Activated CD4-positive, alpha-beta T cell treated with anti-CD3 and anti-CD28 coated beads, Interleukin-2, amount 10 ng/mL, durations not matched to agents 7 days and 5 days (primary cell): Measurements from ENCODE around the gene NSDHL. TPM values are rescaled to one million over a fixed set of nuclear protein-coding genes. Genes with fewer than 3 reads are reported as not detected.
"Not testable (repeated sequence)": the region's sequence is repeated elsewhere in the genome, so short reads cannot be mapped to it uniquely, and the experiment has no call there.

ENCODE experiments used
- CTCF ChIA-PET: fragments of 350-600 bp; sonication (Branson Sonifier 250); formaldehyde crosslinking; loops from one replicate; lab custom pipeline; 2021; ENCODE audit warnings: antibody characterized with exemption; lab: Charles Lee
- POLR2A ChIA-PET: fragments of 350-600 bp; sonication (Branson Sonifier 250); formaldehyde crosslinking; loops from one replicate; lab custom pipeline; 2021; ENCODE audit warnings: antibody characterized with exemption; lab: Charles Lee
- DNase-seq: peaks from one replicate; pipeline ENCODE4 v3.0.0-alpha.2; 2020
- H3K27ac Mint-ChIP-seq: one replicate; pipeline ENCODE4 v1.8.0; 2021; ENCODE audit warnings: mild to moderate bottlenecking, moderate library complexity, mixed read lengths
- H3K27me3 Mint-ChIP-seq: one replicate; pipeline ENCODE4 v1.8.0; 2021; ENCODE audit warnings: mixed read lengths
- H3K36me3 Mint-ChIP-seq: one replicate; pipeline ENCODE4 v1.8.0; 2021; ENCODE audit warnings: low read depth, mixed read lengths
- H3K4me1 Mint-ChIP-seq: one replicate; pipeline ENCODE4 v1.8.0; 2021; ENCODE audit warnings: mixed read lengths
- H3K4me3 Mint-ChIP-seq: one replicate; pipeline ENCODE4 v1.8.0; 2021; ENCODE audit warnings: mild to moderate bottlenecking, moderate library complexity, mixed read lengths
- H3K9me3 Mint-ChIP-seq: one replicate; pipeline ENCODE4 v1.8.0; 2021; ENCODE audit warnings: mixed read lengths
- total RNA-seq, 2 experiments: library from RNA; stranded (reverse); gene quantifications; one replicate each; pipeline ENCODE4 v1.2.3, GENCODE V29; 2021

Gene NSDHL
- total RNA-seq, result 10 to 100 TPM; 13.9 TPM

DNA sequence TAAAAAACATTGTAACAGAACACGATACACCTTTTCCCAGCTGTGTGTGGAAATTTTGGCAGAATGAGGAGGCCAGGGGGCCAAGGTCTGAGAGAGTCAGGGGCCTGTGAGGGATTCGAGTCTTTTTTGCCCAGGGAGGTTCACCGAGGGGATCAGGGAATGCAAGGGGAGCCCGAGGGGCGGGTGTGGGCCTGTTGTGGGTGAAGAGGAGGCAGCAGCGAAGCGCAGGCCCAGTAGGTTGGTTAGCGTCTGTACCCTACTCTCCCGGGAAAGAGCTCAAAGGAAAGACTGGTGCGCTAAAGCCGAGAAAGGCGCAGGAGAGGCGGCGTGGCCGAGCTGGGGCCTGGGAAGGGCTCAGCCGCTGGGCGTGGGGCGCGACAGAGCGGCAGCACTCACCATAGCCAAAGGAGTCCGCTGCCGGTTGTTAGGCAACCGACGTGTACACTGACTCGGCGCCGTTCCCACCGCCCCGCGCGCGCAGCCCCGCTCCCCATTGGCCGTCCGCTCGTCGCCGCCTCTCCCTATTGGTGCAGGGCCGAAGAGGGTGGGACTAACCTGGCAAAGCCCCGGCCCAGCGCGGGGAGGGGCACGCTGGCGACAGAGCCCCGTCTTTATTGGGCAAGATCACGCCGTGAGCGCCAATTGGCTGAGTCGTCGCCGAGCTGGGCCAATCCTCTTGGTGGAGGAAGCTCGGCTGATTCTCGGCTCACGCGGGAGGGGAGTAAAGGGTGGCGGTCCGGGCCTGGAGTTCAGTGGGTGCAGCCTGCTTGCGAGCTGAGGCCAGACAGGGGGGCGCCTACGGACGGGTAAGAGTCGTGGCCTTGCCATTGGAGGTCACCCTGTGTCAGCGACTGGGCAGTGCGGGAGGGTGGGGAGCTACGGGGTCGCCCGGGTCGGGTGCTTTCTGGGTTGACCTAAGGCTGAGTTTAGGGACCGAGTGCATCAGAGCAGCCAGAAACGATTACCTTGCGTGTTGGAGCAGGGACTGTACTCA, at the start of gene NSDHL, which contains the start of gene CETN2:
Gene NSDHL (plus strand): TSS at position 752 of the 994 bp plus-strand sequence. CDS start 15,262 bp downstream, outside the sequence.
Gene CETN2 (minus strand): TSS at position 446 of the 994 bp plus-strand sequence. CDS start 47 bp downstream, at position 399.
- Mint-ChIP-seq H3K36me3 (peaks cover 11% of the 10 kb centered on the region), H3K27ac (peak within 1 kb of the TSS; percentile 88), H3K27me3 (no peaks in the 10 kb centered on the region), H3K4me1 (peaks cover 20% of the 10 kb centered on the region), H3K9me3 (no peaks in the 10 kb centered on the region), H3K4me3 (peak within 1 kb of the TSS; percentile 85)
- ChIA-PET CTCF (interaction anchor here (1.0 kb wide), 1 partner anchor 97 kb away, joined by 5 read pairs; no protein-coding TSS in a partner anchor), POLR2A (no interaction called here)
- DNase-seq, result peak; percentile 95

DNA sequence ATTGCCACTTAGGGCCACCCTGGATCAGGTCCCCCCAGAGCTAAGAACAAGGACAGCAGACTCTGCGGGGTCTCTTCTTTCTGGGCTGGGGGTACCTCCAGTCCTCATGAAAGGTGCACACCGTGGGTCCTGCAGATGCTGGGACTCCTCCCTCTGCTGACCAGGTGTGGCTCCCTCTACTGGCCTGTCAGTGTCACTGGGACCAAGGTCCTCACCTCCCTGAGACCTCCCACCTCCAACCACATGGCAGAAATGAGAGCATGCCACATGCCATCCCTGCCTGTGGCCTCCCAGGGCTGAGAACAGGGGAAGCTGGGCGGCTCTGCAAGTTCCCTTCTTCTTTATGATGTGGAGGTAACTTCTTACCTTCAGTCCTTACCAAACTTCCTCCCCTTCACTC, 43.8 kb upstream of the NSDHL start:
- POLR2A ChIA-PET, H3K9me3 Mint-ChIP-seq, H3K4me3 Mint-ChIP-seq, H3K27me3 Mint-ChIP-seq, H3K27ac Mint-ChIP-seq, CTCF ChIA-PET, H3K36me3 Mint-ChIP-seq, DNase-seq, H3K4me1 Mint-ChIP-seq: not testable (repeated sequence)

DNA sequence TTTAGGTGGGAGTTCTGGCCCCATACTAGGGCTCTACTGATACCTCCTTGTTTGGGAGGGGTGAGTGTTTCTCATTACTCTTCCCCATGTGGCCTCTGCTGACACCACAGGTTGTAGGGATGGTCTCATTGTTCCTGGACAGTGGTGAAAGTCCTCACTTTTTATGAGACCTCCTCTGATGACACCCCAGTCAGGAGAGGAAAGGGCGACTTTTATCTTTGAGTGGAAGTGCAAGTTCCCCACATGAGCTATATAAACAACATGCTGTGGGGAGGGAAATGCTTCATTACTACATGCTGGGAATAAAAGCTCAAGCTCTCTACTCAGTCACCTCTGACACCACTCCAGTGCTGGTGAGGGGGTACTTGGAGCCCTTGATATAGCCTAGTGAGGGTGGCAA, 31.9 kb upstream of the NSDHL start:
- H3K36me3 Mint-ChIP-seq, result no peaks in the 10 kb centered on the region
- H3K27me3 Mint-ChIP-seq, result peaks cover 14% of the 10 kb centered on the region
- no peaks in the 10 kb centered on the region for H3K9me3 Mint-ChIP-seq
- H3K4me1 Mint-ChIP-seq, result no peaks in the 10 kb centered on the region
- H3K4me3 Mint-ChIP-seq, result no peak overlapping the region
- ChIA-PET POLR2A (no interaction called here), CTCF (no interaction called here)
- DNase-seq, result no peak
- H3K27ac Mint-ChIP-seq, result no peak overlapping the region

DNA sequence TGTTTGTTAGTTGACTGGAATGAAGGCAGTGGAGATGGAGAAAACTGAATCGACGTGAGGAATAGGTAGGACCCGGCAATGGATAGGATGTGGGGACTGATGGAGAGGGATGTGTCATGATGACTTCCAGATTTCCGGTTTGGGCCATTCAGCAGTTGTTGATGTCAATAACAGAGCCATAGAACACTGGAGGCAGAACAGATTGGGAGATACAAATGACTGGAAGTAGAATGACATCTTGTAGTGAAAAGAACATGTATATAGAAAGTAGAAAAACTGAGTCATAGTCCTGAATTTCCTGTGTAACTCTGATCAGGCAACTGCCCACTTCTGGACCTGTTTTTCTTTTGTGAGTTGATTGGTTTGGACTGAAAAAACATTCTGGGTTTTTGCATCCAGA, 24.8 kb upstream of the NSDHL start:
- H3K27me3 Mint-ChIP-seq, result peaks cover 7% of the 10 kb centered on the region

DNA sequence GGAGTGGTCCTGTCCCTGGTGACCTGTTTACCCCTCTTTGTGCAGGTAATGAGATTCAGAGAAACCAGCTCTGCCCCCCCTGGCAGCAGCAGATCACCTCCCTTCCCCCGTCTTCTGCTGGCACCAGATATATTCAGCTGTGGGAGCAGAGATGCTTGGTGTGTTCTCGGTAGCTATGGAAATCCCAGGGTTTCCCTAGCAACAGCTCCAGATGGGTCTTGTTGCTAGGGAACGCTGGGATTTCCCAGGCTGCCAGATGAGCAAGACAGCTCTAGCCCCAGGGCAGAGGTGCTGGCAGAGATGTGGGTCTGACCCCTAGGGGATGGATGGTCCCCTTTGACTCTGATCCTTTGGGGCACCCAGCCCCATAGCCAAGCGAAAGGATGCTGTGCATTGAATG, 20.5 kb upstream of the NSDHL start:
- H3K4me1 Mint-ChIP-seq, result peaks cover 16% of the 10 kb centered on the region
- no peak overlapping the region for H3K27ac Mint-ChIP-seq
- no peaks in the 10 kb centered on the region for H3K27me3 Mint-ChIP-seq
- H3K36me3 Mint-ChIP-seq, result no peaks in the 10 kb centered on the region
- CTCF ChIA-PET, result no interaction called here
- no peak overlapping the region for H3K4me3 Mint-ChIP-seq
- POLR2A ChIA-PET, result no interaction called here
- no peaks in the 10 kb centered on the region for H3K9me3 Mint-ChIP-seq
- DNase-seq, result no peak

More for the DNA sequence above, 24.8 kb upstream of the NSDHL start:
- H3K9me3 Mint-ChIP-seq, result no peaks in the 10 kb centered on the region
- no peak overlapping the region for H3K4me3 Mint-ChIP-seq
- DNase-seq, result no peak
- no peak overlapping the region for H3K27ac Mint-ChIP-seq
- ChIA-PET CTCF (interaction anchor here (0.5 kb wide), 1 partner anchor 1185 kb away, joined by 3 read pairs; no protein-coding TSS in a partner anchor), POLR2A (no interaction called here)
- no peaks in the 10 kb centered on the region for H3K36me3 Mint-ChIP-seq
- no peaks in the 10 kb centered on the region for H3K4me1 Mint-ChIP-seq

DNA sequence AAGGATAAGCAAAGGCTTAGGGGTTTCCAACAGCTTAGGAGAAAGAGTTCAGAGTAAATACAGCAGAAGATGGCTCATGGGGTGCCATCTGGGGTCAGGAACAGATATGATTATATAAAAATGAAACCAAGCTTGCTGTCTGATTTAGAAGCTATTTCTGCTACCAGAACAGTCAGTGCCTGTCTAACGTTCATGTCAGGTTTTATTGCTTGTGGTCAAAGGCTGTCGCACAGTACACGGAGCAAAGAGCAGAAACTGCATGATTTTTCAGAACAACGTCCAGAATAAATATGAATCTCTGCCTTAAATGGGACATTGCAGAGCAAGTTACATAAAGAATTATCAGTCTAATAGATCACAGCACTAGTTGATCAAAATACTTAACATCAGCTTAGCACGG, 17.7 kb upstream of the NSDHL start:
- ChIA-PET POLR2A (no interaction called here), CTCF (no interaction called here)
- Mint-ChIP-seq H3K4me1 (peaks cover 16% of the 10 kb centered on the region), H3K4me3 (no peak overlapping the region), H3K27ac (no peak overlapping the region), H3K36me3 (no peaks in the 10 kb centered on the region), H3K27me3 (peaks cover 4% of the 10 kb centered on the region), H3K9me3 (no peaks in the 10 kb centered on the region)
- no peak for DNase-seq

DNA sequence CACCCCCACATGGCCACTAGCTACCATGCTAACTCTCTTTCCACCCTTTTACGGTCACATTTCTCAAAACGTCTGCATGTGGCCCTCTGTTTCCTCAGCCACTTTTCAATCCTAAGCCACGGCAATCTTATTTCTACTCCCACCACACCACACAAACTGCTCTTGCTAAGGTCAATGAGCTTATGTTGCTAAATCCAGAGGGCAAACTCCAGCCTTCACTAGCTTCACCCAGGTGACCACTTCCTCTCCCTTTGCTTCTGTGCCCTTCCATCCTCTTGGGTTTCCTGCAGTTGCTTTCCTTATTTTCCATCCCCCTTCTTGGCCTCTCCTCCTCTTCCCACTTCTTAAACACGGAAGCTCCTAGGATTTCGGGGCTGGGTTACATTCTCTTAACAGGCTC, 16.8 kb upstream of the NSDHL start:
- H3K9me3 Mint-ChIP-seq, result no peaks in the 10 kb centered on the region
- CTCF ChIA-PET, result no interaction called here
- peaks cover 4% of the 10 kb centered on the region for H3K27me3 Mint-ChIP-seq
- H3K4me3 Mint-ChIP-seq, result no peak overlapping the region
- H3K36me3 Mint-ChIP-seq, result no peaks in the 10 kb centered on the region
- H3K4me1 Mint-ChIP-seq, result peaks cover 16% of the 10 kb centered on the region
- POLR2A ChIA-PET, result no interaction called here
- H3K27ac Mint-ChIP-seq, result no peak overlapping the region
- DNase-seq, result no peak

DNA sequence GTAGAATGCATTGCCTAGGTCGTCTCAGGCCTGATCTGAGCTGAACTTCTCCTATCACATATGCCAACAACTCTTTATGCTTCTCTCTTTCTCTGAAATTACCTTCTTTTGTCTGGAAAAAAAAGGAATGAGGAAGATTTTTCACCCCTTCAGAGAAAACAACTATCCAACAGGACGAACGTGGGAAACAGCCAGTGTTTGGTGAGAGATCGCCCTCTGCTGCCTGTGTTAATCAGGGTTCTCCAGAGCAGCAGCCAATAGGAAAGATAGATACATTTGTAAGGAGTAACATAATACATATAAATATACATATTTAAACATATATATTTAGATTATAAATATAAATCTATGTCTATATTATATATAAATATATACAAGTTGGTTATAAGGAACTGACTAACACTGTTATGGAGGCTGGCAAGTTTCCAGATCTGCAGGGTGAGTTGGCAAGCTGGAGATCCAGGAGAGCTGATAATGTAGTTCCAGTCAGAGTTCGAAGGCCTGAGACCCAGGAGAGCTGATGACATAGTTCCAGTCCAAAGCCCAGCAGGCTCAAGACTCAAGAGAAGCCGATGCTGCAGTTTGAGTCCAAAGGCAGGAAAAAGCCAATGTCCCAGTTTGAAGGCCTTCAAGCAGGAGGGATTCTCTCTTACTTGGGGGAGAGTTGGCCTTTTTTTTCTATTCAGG, 13.6 kb upstream of the NSDHL start:
- Mint-ChIP-seq H3K27me3 (peaks cover 5% of the 10 kb centered on the region), H3K4me3 (no peak overlapping the region), H3K9me3 (no peaks in the 10 kb centered on the region), H3K27ac (no peak overlapping the region), H3K4me1 (peaks cover 16% of the 10 kb centered on the region), H3K36me3 (no peaks in the 10 kb centered on the region)
- POLR2A ChIA-PET, result no interaction called here
- DNase-seq, result no peak
- CTCF ChIA-PET, result interaction anchor here (0.9 to 1.0 kb wide), 2 partner anchors 15 to 215 kb away, joined by 3 read pairs; no protein-coding TSS in a partner anchor

DNA sequence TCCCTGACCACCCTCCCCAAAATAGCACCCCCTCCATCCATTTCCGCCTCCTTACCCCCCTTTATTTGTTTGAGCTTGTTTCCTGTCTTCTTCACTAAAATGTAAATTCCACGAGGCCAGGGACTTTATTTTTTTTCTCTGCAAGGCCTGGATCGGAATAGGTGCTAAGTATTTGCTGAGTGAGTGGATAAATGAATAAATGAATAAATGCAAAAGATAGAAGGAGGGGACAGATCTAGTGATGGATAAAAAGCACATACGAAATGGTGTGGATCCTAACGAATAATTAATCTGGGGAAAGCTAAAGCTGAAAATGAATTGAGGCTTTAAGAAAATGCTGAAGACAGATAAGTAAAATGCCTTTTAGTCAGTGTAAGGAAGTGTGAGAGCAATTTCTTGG, 12.5 kb upstream of the NSDHL start:
- CTCF ChIA-PET, result no interaction called here
- Mint-ChIP-seq H3K4me1 (peaks cover 11% of the 10 kb centered on the region), H3K4me3 (no peak overlapping the region), H3K36me3 (no peaks in the 10 kb centered on the region), H3K27ac (no peak overlapping the region), H3K27me3 (peaks cover 7% of the 10 kb centered on the region), H3K9me3 (no peaks in the 10 kb centered on the region)
- DNase-seq, result no peak
- POLR2A ChIA-PET, result no interaction called here

DNA sequence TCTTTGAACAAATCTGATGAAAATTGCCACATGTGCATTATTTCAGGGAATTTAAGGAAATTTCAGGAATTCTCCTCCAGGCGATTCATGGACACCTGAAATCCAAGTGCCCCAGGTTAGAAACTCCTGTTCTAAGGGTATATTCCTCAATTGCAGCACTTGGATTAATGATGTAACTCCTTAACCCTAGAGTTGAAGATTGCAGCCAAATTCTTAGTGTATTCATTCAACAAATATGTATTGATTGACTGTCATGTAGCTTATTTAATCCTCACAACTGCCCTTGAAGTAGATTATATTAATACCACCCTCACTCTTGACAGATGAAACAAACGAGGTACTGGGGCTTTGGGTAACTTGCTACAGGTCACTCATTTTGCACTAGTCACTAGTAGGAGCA, 11.6 kb upstream of the NSDHL start:
- Mint-ChIP-seq H3K4me3 (no peak overlapping the region), H3K36me3 (no peaks in the 10 kb centered on the region), H3K27ac (no peak overlapping the region), H3K4me1 (peaks cover 3% of the 10 kb centered on the region), H3K27me3 (peaks cover 7% of the 10 kb centered on the region), H3K9me3 (no peaks in the 10 kb centered on the region)
- CTCF ChIA-PET, result no interaction called here
- no peak for DNase-seq
- POLR2A ChIA-PET, result no interaction called here

DNA sequence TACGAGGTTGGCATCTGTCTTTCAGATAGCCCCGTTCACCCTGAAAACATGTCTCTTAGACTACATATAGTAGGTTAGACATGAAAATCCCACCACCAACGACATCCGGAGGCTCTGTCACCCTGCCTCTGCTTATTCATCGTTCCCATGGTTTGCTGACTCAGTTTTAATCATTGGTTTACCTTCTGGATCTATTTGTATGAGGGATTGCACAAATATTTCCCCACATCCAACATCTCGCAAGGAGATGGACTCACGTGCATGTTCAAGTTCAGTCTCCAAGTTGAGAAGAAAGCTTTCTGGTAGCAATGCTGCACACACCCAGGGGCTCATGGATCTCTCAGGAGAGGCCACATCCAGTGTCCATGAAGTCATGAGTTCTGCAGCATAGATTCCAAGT, 11.1 kb upstream of the NSDHL start:
- no peak overlapping the region for H3K27ac Mint-ChIP-seq
- CTCF ChIA-PET, result interaction anchor here (2.0 kb wide), 1 partner anchor 12 kb away, joined by 4 read pairs; no protein-coding TSS in a partner anchor
- POLR2A ChIA-PET, result no interaction called here

DNA sequence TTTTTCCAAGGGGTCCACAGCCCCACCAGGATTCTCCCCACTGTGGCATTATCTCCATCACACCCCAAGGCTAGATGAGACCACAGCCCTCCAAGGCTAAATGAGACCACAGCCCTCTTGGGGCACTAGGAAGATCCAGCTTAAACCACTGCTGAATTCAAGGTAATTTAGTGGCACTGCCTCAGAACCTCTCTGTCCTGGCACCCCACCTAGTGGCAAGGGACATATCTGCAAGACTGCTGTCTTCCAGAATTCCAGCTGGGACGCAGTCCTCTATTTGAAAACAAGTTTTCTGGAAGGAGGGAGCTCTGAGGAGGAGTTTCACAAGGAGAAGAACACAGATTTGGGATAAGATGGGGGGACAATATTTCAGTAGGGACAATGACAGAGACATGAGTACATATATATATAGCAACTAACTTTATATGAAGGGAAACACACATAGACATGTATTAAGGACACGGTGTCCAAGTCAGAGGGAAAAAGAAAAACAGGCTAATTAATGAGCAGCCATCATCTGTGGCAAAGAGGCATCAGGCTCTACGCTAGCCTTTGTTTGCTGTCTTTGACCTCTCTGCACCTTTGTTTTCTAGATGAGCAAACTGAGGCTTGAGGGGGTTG, 9.6 kb upstream of the NSDHL start:
- no peak overlapping the region for H3K4me3 Mint-ChIP-seq
- H3K36me3 Mint-ChIP-seq, result no peaks in the 10 kb centered on the region
- DNase-seq, result peak; percentile 18
- no peaks in the 10 kb centered on the region for H3K9me3 Mint-ChIP-seq
- H3K27ac Mint-ChIP-seq, result no peak overlapping the region
- ChIA-PET POLR2A (no interaction called here), CTCF (interaction anchor here (0.6 to 2.0 kb wide), 2 partner anchors 14 to 205 kb away, joined by 3 to 4 read pairs; no protein-coding TSS in a partner anchor)
- H3K4me1 Mint-ChIP-seq, result no peaks in the 10 kb centered on the region
- peaks cover 7% of the 10 kb centered on the region for H3K27me3 Mint-ChIP-seq

More for the DNA sequence above, 11.1 kb upstream of the NSDHL start:
- no peak for DNase-seq
- Mint-ChIP-seq H3K4me3 (no peak overlapping the region), H3K36me3 (no peaks in the 10 kb centered on the region), H3K4me1 (no peaks in the 10 kb centered on the region), H3K9me3 (no peaks in the 10 kb centered on the region), H3K27me3 (peaks cover 7% of the 10 kb centered on the region)
